D721Med (cell line): ENCODE data around the gene HMGXB3.
A peak's percentile ranks its signal among the peaks of the same experiment; 100 is the strongest.

Experiments
- DNase-seq: peaks from one replicate; pipeline ENCODE4 v3.0.0; 2011; ENCODE audit warnings: low spot score; ENCODE audit not compliant: insufficient read length
- FAIRE-seq: peaks from 2 replicates; lab custom pipeline; 2011; peaks lifted over from hg19 to GRCh38; lab: Jason Lieb, UNC
- TF ChIP-seq, protein P1 (sequence below): IDR thresholded peaks from 2 replicates; pipeline ENCODE4 v1.5.1; 2012; ENCODE audit warnings: mild to moderate bottlenecking, control low read depth; ENCODE audit not compliant: insufficient read depth; ENCODE audit errors: missing control alignments

HMGXB3 gene

GRCh38 chr5:149959406-149960236 lies 40.9 kb upstream of the HMGXB3 start:
- FAIRE-seq, result peak; percentile 77
- TF ChIP-seq, protein P1, sequence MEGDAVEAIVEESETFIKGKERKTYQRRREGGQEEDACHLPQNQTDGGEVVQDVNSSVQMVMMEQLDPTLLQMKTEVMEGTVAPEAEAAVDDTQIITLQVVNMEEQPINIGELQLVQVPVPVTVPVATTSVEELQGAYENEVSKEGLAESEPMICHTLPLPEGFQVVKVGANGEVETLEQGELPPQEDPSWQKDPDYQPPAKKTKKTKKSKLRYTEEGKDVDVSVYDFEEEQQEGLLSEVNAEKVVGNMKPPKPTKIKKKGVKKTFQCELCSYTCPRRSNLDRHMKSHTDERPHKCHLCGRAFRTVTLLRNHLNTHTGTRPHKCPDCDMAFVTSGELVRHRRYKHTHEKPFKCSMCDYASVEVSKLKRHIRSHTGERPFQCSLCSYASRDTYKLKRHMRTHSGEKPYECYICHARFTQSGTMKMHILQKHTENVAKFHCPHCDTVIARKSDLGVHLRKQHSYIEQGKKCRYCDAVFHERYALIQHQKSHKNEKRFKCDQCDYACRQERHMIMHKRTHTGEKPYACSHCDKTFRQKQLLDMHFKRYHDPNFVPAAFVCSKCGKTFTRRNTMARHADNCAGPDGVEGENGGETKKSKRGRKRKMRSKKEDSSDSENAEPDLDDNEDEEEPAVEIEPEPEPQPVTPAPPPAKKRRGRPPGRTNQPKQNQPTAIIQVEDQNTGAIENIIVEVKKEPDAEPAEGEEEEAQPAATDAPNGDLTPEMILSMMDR, result peak; percentile 38
- DNase-seq, result no peak

DNA sequence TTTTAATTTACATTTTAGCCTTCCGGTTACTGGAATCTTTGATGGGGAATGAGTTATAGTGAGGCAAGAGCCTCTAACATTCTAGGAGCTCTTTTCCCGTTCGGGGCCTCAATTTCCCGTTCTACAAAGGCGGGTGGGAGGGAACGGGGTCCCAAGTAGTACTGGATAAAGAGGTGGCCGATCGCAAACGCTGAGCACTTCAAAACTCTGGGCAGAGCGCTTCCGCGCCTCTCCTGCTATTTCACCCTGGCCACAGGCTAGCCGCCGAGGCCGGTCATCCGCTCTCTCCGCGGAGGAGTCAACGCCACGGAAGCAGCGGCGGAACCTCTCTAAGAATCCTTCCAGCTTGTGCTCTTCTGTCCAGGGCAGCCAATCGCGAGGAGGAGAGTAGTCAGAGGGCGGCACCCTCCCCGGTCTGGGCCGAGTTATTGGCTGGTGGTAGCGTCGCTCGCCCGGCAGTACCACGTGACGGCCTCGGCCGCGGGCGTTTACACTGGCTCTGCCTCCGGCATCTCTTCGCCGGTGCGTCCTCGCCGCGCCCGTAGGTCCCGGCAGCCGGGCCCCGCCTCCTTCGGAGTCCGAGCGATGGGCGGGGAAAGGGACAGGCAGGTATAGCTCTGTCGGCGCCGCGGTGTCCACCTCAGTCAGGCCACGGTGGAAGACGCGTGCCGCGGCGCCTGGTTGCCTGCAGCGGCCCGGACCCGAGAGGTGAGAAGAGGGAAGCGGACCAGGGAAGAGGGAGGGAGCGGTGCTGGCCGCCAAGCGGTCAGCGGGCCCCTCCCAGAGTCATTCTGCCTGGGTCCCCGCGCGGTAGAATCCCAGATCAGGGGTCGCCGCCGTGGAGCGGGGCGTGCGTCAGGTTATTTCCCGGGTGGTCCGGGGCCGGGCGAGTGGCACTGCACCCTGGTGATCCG lies 40.0 kb upstream of the HMGXB3 start, which contains the start of gene SLC26A2:
SLC26A2 (plus strand) TSS at position 487 of the 914 bp plus-strand sequence. CDS start 16,895 bp downstream, outside the sequence.
- peak; percentile 79 for DNase-seq
- FAIRE-seq, result no peak
- TF ChIP-seq, protein P1, result no peak

DNA sequence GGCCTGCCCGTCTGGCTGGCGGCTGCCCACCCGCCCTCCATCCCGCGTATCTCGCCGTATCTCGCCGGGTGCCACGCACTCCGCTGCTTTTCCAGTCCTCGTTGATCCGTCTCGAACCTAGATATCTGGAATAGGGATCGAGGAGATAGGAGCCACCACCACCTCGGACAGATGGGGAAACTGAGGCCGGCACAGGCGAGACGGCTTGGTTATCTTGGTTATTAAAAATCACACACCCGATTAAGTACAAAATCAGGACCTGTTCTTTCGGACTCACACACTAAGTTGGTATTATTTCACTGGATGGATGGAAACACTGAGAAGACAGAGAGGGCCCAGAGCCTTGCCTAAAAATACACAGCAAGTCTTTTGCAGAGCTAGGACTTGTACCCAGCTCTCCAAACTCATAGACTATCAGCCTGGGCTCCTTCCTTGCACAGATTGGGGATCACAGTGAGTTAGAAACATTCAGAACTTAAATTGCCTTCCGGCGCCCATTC lies 39.3 kb upstream of the HMGXB3 start:
- no peak for FAIRE-seq
- TF ChIP-seq, protein P1, result no peak
- DNase-seq, result no peak

- peak; percentile 11 for FAIRE-seq
- TF ChIP-seq, protein P1, result peak; percentile 60
- no peak for DNase-seq
These were observed 38.6 kb upstream of the HMGXB3 start for GRCh38 chr5:149961957-149962409.

GRCh38 chr5:149962601-149963300 lies 37.8 kb upstream of the HMGXB3 start:
- DNase-seq (no peak), FAIRE-seq (no peak)
- TF ChIP-seq, protein P1, result no peak

GRCh38 chr5:149963729-149964128 lies 36.8 kb upstream of the HMGXB3 start:
- DNase-seq, result no peak
- no peak for FAIRE-seq
- TF ChIP-seq, protein P1, result no peak
